PFSK-1 (cell line): Measurements from ENCODE around the gene RNF144B.

Experiments
- POLR2AphosphoS5 ChIP-seq: IDR thresholded peaks from 2 replicates; pipeline ENCODE4 v1.6.1; 2012; ENCODE audit warnings: low read depth, mild to moderate bottlenecking, control low read depth, low read length, moderate library complexity
- TF ChIP-seq, protein P1 (sequence below), 2 experiments: IDR thresholded peaks; 2 replicates each; pipeline versions ENCODE4 v1.6.1 to v1.8.0; 2011 to 2012; ENCODE audit warnings: low read depth in 2 of 2, low read length in 2 of 2, control low read depth in 1 of 2, inconsistent platforms in 1 of 2, mild to moderate bottlenecking in 1 of 2, moderate library complexity in 1 of 2; ENCODE audit not compliant: insufficient read depth in 1 of 2

DNA sequence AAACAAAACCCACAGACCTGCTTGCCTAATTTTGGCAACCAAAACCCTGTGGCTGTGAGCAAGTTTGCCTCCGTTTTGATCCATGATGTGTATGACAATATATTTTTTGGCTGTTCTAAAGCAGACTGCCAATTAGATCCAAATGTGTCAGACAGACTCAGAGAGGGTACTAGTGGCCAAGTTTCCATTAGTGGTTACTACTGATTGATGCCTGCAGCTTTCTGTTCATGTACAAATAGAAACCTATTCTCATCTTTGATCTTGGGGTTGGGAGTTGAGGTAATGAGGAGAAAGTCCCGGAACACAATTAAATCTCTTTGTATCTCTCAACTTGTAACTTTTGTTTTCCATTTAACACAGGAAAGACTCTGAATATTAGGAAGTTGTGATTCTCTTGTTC lies 100.9 kb downstream of the RNF144B start:
- TF ChIP-seq, protein P1, sequence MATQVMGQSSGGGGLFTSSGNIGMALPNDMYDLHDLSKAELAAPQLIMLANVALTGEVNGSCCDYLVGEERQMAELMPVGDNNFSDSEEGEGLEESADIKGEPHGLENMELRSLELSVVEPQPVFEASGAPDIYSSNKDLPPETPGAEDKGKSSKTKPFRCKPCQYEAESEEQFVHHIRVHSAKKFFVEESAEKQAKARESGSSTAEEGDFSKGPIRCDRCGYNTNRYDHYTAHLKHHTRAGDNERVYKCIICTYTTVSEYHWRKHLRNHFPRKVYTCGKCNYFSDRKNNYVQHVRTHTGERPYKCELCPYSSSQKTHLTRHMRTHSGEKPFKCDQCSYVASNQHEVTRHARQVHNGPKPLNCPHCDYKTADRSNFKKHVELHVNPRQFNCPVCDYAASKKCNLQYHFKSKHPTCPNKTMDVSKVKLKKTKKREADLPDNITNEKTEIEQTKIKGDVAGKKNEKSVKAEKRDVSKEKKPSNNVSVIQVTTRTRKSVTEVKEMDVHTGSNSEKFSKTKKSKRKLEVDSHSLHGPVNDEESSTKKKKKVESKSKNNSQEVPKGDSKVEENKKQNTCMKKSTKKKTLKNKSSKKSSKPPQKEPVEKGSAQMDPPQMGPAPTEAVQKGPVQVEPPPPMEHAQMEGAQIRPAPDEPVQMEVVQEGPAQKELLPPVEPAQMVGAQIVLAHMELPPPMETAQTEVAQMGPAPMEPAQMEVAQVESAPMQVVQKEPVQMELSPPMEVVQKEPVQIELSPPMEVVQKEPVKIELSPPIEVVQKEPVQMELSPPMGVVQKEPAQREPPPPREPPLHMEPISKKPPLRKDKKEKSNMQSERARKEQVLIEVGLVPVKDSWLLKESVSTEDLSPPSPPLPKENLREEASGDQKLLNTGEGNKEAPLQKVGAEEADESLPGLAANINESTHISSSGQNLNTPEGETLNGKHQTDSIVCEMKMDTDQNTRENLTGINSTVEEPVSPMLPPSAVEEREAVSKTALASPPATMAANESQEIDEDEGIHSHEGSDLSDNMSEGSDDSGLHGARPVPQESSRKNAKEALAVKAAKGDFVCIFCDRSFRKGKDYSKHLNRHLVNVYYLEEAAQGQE (IDR thresholded peaks at IDR 0.05; ENCODE audit: insufficient read depth in 1 of 2, low read depth in 2 of 2, low read length in 2 of 2): no peak
- TF ChIP-seq POLR2AphosphoS5: no peak
